HG03095 (cell line): ENCODE data around the gene CACNA1S.

Experiments used
- ATAC-seq: cut with Tn5 transposase; IDR thresholded peaks from one replicate; pipeline ENCODE4 v1.9.1; 2021; ENCODE audit warnings: moderate library complexity; ENCODE audit not compliant: unreplicated experiment

Gene CACNA1S

GRCh38 chr1:201140235-201140940 is 28.2 kb upstream of the CACNA1S start:
- no peak for ATAC-seq

GRCh38 chr1:201139756-201140155 is 27.5 kb upstream of the CACNA1S start:
- no peak for ATAC-seq

- no peak for ATAC-seq
These were observed 27.1 kb upstream of the CACNA1S start for GRCh38 chr1:201139306-201139705.

GRCh38 chr1:201138311-201138840 is 26.1 kb upstream of the CACNA1S start:
- ATAC-seq = no peak

GRCh38 chr1:201137579-201138310 is 25.5 kb upstream of the CACNA1S start:
- no peak for ATAC-seq

- ATAC-seq = no peak
These were observed 24.8 kb upstream of the CACNA1S start for GRCh38 chr1:201137024-201137392.

GRCh38 chr1:201136355-201137023 is 24.3 kb upstream of the CACNA1S start:
- ATAC-seq = no peak

- no peak for ATAC-seq
These were observed 22.2 kb upstream of the CACNA1S start for GRCh38 chr1:201134405-201134804.

- ATAC-seq = no peak
These were observed 19.2 kb upstream of the CACNA1S start for GRCh38 chr1:201131398-201131797.

DNA sequence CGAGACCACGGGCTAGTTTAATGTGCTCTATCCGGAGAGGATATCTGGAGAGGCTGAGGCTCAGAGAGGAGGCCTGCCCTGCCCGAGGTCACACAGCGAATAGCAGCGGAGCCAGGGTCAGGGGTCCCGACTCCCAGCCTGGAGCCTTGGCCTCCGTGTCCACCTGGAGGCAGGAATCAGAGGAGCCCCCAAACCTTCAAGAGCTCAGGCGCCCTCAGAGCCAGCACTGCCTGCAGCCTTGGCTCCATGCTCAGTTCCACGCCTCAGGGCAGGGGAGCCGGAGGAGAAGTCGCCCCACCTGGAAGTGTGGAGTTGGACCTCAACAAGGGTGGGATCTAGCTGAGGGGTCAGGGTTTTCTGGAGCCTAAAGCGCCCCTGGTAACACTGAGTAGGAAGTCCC is 16.7 kb upstream of the CACNA1S start:
- ATAC-seq = no peak

DNA sequence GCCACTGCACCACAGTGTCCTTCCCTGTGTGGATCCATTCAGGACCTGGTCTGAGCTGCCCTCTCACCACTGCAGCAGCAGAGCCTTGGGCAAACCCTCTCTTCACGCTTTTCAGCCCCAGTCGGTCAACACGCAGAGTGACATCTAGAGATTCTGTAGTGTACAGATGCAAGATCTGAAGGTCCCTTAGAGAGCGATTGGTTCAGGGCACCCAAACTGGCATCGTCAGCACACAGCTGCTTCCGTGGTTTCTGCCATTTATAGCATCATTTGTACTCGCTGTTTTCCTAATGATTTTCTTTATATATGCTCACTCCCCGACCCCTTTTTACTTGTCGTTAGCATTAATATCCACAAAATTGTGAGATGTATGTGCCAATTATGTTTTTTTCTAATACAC is 16.2 kb upstream of the CACNA1S start:
- ATAC-seq = no peak

GRCh38 chr1:201127755-201128455 is 15.7 kb upstream of the CACNA1S start:
- no peak for ATAC-seq

- ATAC-seq = no peak
These were observed 14.9 kb upstream of the CACNA1S start, which contains the start of gene ASCL5 for GRCh38 chr1:201126832-201127754. Gene ASCL5 (minus strand): TSS chr1:201127184. CDS start chr1:201115372, 11,812 bp downstream.

DNA sequence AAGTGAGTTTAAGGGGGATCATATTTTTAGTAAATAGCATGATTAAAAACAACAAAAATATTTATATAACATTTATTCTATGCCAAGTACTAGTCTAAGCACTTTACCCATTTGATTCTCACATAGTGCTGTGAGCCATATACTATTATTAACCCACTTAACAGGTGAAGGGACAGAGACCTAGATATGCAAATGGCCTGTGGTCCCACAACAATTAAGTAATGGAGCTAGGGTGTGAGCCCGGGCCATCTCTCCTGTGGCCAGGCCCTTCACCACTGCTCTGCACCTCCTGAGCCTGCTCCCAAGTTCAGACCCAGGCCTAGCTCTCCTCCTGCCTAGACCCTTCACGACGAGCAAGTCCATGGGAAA is 14.2 kb upstream of the CACNA1S start:
- ATAC-seq = no peak

GRCh38 chr1:201125800-201126199 is 13.6 kb upstream of the CACNA1S start:
- no peak for ATAC-seq

GRCh38 chr1:201125019-201125418 is 12.8 kb upstream of the CACNA1S start:
- no peak for ATAC-seq

DNA sequence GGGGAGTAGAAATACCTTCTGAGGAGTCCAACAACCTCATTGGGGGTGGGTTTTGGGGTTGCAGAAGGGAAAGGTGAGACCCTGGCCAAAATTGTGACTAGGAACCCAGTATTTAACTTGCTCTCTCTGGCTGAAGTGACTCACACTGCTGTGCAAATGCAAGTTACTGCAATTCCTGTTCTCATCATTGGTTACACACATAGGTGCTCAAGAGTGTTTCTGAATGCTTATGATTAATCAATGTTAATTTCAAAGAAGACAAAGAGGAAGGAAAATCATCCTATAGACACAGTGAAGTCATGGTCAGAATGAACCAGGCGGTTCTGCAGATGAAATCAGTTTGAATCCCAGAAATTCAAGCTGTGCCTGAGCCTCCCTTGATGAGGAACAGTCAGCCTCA is 11.6 kb upstream of the CACNA1S start:
- no peak for ATAC-seq

GRCh38 chr1:201122321-201122957 is 10.2 kb upstream of the CACNA1S start:
- ATAC-seq = no peak
